GM21576 (cell line): ENCODE data around the gene THAP5.

Experiments
- ATAC-seq: cut with Tn5 transposase; IDR thresholded peaks from one replicate; pipeline ENCODE4 v1.9.1; 2021; ENCODE audit warnings: mild to moderate bottlenecking, moderate library complexity; ENCODE audit not compliant: unreplicated experiment

Gene THAP5, protein sequence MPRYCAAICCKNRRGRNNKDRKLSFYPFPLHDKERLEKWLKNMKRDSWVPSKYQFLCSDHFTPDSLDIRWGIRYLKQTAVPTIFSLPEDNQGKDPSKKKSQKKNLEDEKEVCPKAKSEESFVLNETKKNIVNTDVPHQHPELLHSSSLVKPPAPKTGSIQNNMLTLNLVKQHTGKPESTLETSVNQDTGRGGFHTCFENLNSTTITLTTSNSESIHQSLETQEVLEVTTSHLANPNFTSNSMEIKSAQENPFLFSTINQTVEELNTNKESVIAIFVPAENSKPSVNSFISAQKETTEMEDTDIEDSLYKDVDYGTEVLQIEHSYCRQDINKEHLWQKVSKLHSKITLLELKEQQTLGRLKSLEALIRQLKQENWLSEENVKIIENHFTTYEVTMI

GRCh38 chr7:108569381-108570145, at the start of gene THAP5, which contains the start of gene DNAJB9:
Gene THAP5 (minus strand): TSS chr7:108569706. CDS start chr7:108569569, 137 bp downstream.
Gene DNAJB9 (plus strand): TSS chr7:108569874. CDS start chr7:108571727, 1,853 bp downstream.
- ATAC-seq: peak; percentile 95

DNA sequence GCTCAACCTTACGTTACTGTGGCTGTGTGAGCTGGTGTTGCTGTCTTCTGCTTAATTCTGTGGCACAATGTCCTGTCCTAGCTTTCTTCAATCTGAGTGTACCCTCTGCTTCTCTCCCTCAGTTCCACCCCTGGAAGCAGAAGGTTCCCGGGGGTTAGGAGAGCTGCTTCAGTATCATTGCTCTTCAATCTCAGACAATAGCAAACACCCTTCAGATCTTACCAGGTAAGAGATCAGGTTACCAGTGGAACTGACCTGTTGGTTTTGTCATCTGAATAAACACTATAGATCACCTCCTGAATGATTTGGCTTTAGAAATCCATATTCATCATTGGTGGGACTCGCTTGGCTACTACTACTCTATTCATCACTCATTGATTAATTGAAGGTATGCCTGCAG, 48.5 kb upstream of the THAP5 start:
- no peak for ATAC-seq

GRCh38 chr7:108614896-108615295, 45.4 kb upstream of the THAP5 start:
- no peak for ATAC-seq

DNA sequence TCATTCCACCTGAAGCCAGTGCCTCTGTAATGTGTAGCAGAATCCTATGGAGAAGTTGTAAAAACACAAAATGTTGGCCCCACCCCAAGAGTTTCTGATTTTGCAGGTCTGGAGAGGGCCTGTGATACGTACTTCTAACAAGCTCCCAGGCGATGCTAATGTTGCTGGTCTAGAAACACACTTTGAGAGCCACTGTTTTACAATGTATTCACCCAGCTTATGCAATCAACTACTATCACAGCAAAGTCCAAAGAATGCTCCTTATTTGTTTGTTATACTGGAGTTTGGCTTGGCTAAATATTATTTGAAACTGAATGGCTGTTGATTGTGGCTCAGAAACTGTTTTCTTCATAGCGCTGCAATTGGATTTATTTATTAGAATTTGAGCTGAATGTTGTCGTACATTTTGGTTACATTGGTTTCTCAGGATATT, 44.5 kb upstream of the THAP5 start:
- ATAC-seq: no peak

DNA sequence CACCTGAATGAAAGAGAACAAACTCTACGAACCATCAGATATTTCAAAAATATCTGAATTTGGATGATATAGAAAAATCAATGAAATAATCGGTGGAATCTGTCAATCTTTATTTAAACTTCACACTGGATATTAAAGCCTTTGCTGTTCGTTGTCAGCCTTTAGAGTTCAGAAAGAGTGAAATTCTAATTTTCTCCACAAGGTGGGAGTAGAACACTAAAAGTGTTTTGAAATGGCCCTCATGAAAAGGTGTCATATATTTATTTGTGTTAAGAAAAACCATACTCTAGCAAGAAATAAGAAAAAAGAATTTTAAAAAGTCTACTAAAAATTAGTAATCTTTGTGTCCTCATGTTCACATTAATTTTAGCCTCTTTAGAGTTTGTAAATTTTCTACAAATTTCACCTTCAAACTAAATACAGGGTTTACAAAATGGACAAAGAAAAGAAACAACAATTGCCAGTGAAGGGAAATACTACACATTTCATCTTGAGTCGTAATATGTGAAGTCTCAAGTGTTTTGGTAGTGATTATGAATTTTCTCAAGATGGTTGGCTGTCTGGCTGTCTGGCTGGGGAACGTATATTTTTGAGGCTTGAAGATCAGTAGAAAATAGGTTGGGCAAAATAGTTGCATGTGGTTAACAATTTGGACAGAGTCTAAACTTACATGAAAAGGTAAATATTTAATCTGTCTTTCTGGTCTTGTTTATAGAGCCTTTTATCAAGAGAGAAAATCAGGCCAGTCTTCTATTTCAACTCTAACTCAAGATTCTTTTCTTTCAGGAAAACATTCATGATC, 43.8 kb upstream of the THAP5 start:
- peak; percentile 76 for ATAC-seq

DNA sequence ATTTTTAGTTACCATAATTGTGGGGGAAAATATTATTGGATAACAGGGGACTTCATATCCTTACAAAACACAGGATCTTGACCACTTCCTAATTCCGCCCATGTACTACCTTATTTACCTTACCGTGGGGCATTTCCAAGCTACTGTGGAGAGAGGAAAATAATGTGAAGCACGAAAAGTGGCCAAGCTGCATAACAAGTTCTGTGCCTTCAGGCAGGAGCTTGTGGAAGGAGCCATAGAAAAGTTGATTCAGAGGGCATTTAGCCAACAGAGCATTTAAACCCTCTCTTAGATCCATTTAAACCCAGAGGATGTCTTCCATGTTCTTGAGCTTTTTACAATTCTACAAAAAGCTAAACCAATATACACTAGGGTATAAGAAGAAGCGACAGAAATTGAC, 41.8 kb upstream of the THAP5 start:
- ATAC-seq: no peak

DNA sequence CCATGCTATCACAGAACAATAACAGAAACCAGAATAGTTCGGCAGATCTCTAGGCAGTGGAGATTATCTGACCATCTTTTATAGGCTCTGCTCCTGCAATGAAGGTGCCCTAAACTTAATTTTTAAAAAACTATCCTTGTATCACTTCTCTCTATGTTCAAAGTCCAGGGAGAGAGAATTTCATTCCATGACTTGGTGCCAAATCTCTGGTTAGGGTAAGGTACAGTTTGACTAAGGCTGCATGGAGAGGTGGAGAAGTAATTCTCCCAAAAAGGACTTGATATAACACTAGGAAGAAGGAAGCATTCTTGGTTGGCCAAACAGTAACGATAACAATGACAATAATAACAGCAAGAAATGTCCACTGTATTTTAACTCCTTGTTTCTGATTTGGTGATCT, 40.1 kb upstream of the THAP5 start:
- ATAC-seq: no peak

GRCh38 chr7:108605559-108606201, 36.2 kb upstream of the THAP5 start:
- peak; percentile 71 for ATAC-seq

GRCh38 chr7:108604307-108605077, 35.0 kb upstream of the THAP5 start:
- no peak for ATAC-seq

DNA sequence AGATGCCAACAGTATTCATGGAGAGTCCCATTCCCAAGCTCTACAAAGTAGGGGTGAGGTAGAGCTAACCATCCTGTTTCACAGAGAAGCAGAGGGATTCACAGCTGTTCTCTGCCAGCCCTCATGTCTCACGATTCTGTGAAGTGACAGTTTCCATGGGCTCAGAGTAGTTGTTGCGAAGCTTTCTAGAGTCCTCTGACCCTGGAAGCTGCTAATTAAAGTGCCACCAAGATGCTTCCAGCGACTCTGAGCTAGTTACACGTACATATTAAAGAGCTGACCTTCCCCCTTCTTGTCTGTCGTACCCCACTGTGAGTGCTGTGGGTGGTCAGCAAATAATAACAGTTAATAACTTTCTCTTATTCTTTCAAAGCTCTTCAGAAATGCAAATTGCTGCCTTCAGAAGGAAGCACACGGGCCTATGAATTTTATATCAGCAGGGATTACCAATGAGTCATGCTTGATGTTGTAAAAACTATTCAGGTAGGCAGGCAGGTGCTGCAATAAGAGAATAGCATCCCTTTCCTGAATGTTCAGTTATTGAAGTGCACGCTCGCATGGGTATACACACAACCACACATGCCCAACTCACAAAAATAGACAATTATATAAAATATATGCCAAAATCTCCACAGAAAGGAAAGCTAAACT, 34.3 kb upstream of the THAP5 start:
- ATAC-seq: no peak

DNA sequence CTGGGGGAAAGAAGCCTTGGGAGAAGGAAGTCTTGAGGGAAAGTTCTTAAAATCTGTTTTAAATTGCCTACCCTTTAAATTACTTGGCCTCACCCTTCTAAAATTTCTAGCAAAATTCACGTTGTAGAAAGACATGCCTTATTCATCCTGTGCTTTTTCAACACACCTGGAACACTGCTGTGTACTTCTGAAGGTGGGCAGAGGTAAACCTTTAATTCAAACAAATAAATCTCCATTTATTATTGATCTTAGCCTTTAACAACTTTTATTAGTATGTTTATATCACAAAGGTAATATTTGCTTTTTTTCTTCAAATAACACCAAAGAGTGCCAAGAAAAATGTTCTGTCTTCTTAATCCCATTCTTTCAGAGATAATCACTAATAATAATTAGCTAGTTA, 30.9 kb upstream of the THAP5 start:
- no peak for ATAC-seq

GRCh38 chr7:108598914-108599580, 29.5 kb upstream of the THAP5 start:
- ATAC-seq: no peak

- no peak for ATAC-seq
These were observed 28.6 kb upstream of the THAP5 start for GRCh38 chr7:108598153-108598552.

DNA sequence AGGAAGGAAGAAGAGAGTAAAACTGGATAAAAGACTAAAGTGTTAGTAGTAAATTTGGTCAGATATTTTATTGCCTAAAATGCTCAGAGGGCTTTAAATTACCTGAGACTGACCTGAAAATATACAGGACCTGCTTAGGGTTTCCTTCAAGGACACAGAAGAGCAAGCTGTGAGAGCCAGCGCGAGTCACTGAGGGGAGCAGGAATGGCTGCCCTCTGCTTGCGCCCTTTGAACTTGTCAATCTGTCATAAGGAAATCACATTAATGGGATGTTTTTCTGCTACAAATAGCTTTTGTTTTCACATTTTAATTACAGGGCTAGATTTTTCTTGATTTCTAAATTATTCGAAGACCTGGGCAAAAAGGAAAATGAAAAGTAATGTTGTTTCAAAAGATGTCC, 27.1 kb upstream of the THAP5 start:
- no peak for ATAC-seq

GRCh38 chr7:108592646-108593201, 23.2 kb upstream of the THAP5 start:
- ATAC-seq: no peak

GRCh38 chr7:108590606-108591005, 21.1 kb upstream of the THAP5 start:
- no peak for ATAC-seq

- ATAC-seq: no peak
These were observed 20.4 kb upstream of the THAP5 start for GRCh38 chr7:108589874-108590273.

GRCh38 chr7:108589199-108589598, 19.7 kb upstream of the THAP5 start:
- no peak for ATAC-seq

- no peak for ATAC-seq
These were observed 16.8 kb upstream of the THAP5 start for GRCh38 chr7:108586274-108586710.
